Measurements from ENCODE around the gene GRIA4.
A peak's percentile ranks its signal among the peaks of the same experiment; 100 is the strongest.

The GRIA4 gene

GRCh38 chr11:105923252-105923651 is 313.4 kb downstream of the GRIA4 start:
- no peak for DNase-seq (ENCODE audit: low spot score)

- peak; percentile 9 for DNase-seq (ENCODE audit: low spot score)
These were observed 313.9 kb downstream of the GRIA4 start for GRCh38 chr11:105923807-105924206.

GRCh38 chr11:105929084-105929955 is 319.4 kb downstream of the GRIA4 start:
- DNase-seq (ENCODE audit: low spot score): no peak

- no peak for DNase-seq (ENCODE audit: low spot score)
These were observed 323.8 kb downstream of the GRIA4 start for GRCh38 chr11:105933695-105934094.

GRCh38 chr11:105935791-105936190 is 325.9 kb downstream of the GRIA4 start:
- no peak for DNase-seq (ENCODE audit: low spot score)

- no peak for DNase-seq (ENCODE audit: low spot score)
These were observed 327.5 kb downstream of the GRIA4 start for GRCh38 chr11:105937331-105937730.

GRCh38 chr11:105937738-105938137 is 327.9 kb downstream of the GRIA4 start:
- DNase-seq (ENCODE audit: low spot score): no peak

GRCh38 chr11:105942921-105943320 is 333.0 kb downstream of the GRIA4 start:
- DNase-seq (ENCODE audit: low spot score): no peak

- DNase-seq (ENCODE audit: low spot score): no peak
These were observed 339.2 kb downstream of the GRIA4 start for GRCh38 chr11:105948918-105949590.

GRCh38 chr11:105953886-105954285 is 344.0 kb downstream of the GRIA4 start:
- no peak for DNase-seq (ENCODE audit: low spot score)

GRCh38 chr11:105960252-105961245 is 350.7 kb downstream of the GRIA4 start:
- no peak for DNase-seq (ENCODE audit: low spot score)

- DNase-seq (ENCODE audit: low spot score): no peak
These were observed 358.3 kb downstream of the GRIA4 start for GRCh38 chr11:105968021-105968697.

- DNase-seq (ENCODE audit: low spot score): no peak
These were observed 359.9 kb downstream of the GRIA4 start for GRCh38 chr11:105969756-105970155.

GRCh38 chr11:105975128-105975527 is 365.3 kb downstream of the GRIA4 start:
- DNase-seq (ENCODE audit: low spot score): no peak

GRCh38 chr11:105979997-105980703 is 370.3 kb downstream of the GRIA4 start:
- DNase-seq (ENCODE audit: low spot score): no peak

- no peak for DNase-seq (ENCODE audit: low spot score)
These were observed 376.7 kb downstream of the GRIA4 start for GRCh38 chr11:105986554-105986953.

- no peak for DNase-seq (ENCODE audit: low spot score)
These were observed 378.3 kb downstream of the GRIA4 start for GRCh38 chr11:105988197-105988596.

- no peak for DNase-seq (ENCODE audit: low spot score)
These were observed 379.3 kb downstream of the GRIA4 start for GRCh38 chr11:105989124-105989523.

- no peak for DNase-seq (ENCODE audit: low spot score)
These were observed 382.0 kb downstream of the GRIA4 start for GRCh38 chr11:105991888-105992287.

- no peak for DNase-seq (ENCODE audit: low spot score)
These were observed 391.6 kb downstream of the GRIA4 start for GRCh38 chr11:106001304-106002012.
